Sigmoid colon (tissue), 7 donors: ENCODE measurements around the gene MYORG. TPM values are rescaled to one million over a fixed set of nuclear protein-coding genes. Genes with fewer than 3 reads are reported as not detected.

Experiments
- DNase-seq: peaks from one replicate; pipeline ENCODE4 v3.0.0-alpha.2; 2019
- H3K27ac ChIP-seq, 4 donors: fragments of 200-600 bp; sonication (generic); one replicate each; pipeline ENCODE4 v1.5.1; 2016 to 2019; ENCODE audit warnings: mild to moderate bottlenecking in 1 of 4
- H3K27me3 ChIP-seq, 3 donors: fragments of 200-600 bp; sonication (generic); one replicate each; pipeline ENCODE4 v1.5.1; 2019; ENCODE audit warnings: mild to moderate bottlenecking in 1 of 3
- H3K36me3 ChIP-seq, 4 donors: fragments of 200-600 bp; sonication (generic); one replicate each; pipeline ENCODE4 v1.5.1; 2016 to 2019
- H3K4me1 ChIP-seq, 4 donors: fragments of 200-600 bp; sonication (generic); one replicate each; pipeline ENCODE4 v1.5.1; 2017 to 2019
- H3K4me3 ChIP-seq, 4 donors: fragments of 200-600 bp; sonication (generic); one replicate each; pipeline ENCODE4 v1.5.1; 2017 to 2019; ENCODE audit warnings: mild to moderate bottlenecking in 2 of 4, moderate library complexity in 1 of 4
- H3K9me3 ChIP-seq, 4 donors: fragments of 200-600 bp in 3 of 4; sonication (generic) in 3 of 4; one replicate each; pipeline versions ENCODE4 v1.5.1 to v1.6.1; 2013 to 2019
- CTCF ChIP-seq, 4 experiments: fragments of 450-650 bp in 3 of 4; fragments of 200-600 bp in 1 of 4; IDR thresholded peaks; one replicate each; pipeline ENCODE4 v1.5.1; 2016 to 2019; ENCODE audit warnings: antibody characterized with exemption in 4 of 4, mild to moderate bottlenecking in 3 of 4, moderate library complexity in 2 of 4
- EP300 ChIP-seq, 4 donors: sonication (generic); formaldehyde crosslinking; IDR thresholded peaks; one replicate each; pipeline ENCODE4 v1.6.1; 2017; ENCODE audit warnings: antibody characterized with exemption in 4 of 4
- POLR2A ChIP-seq, 2 donors: fragments of 450-650 bp; IDR thresholded peaks; one replicate each; pipeline ENCODE4 v1.6.1; 2016; ENCODE audit warnings: antibody characterized with exemption in 2 of 2, mild to moderate bottlenecking in 2 of 2, moderate library complexity in 2 of 2
- POLR2AphosphoS5 ChIP-seq, 4 donors: sonication (generic); formaldehyde crosslinking; IDR thresholded peaks; one replicate each; pipeline ENCODE4 v1.6.1; 2017; ENCODE audit warnings: antibody characterized with exemption in 4 of 4
- WGBS, 2 donors: extraction: QIAGEN DNeasy Blood & Tissue Kit; methylation state at CpG; one replicate each; pipeline ENCODE4 v1.1.7; 2013; 5-methylcytosine and 5-hydroxymethylcytosine counted together
- intact Hi-C: fragments of 100-400 bp; cut with DNase I; formaldehyde crosslinking; loops from one replicate; pipeline ENCODE4 v1.15.1; 2023
- polyA plus RNA-seq, 3 donors: library from polyadenylated mRNA; stranded (reverse); fragments of 200-250 nt; gene quantifications; one replicate each; pipeline ENCODE4 v1.2.3, GENCODE V29; 2013
- total RNA-seq, 4 donors: library from RNA; depleted of rRNA; stranded (reverse); fragments of >200 nt; gene quantifications; one replicate each; pipeline ENCODE4 v1.1.0, GENCODE V29; 2016
- donor health status: healthy with polysubstance abuse.
- donor health status: Bipolar disorder and iron deficiency.
- donor health status: healthy.

Gene MYORG
- total and polyA plus RNA-seq, 7 donors = 3.0 to 23.5 (median 18.5) TPM

DNA sequence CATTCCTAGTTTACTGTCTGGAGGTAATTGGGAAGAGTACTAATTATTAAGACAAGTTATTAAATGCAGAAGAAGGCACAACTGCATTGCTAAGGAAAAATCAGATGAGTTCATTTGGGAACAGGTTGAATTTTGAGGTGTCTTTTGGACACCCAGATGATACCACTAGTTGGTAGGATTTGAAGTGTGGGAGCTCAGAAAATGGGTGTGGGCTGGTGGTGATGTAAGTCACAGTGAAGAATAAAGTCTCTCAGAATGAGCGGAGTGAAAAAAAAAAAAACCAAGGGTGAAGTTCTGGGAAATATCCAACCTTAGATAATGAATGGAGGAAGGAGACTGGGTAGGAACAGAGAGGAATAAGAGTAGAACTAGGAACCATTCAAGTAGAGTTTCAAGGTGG, 35.6 kb upstream of the MYORG start:
- Histone ChIP-seq H3K27me3 (no peaks in the 10 kb centered on the region), H3K4me3 (no peak overlapping the region), H3K9me3 (no peaks in the 10 kb centered on the region), H3K36me3 (no peaks in the 10 kb centered on the region), H3K4me1 (no peaks in the 10 kb centered on the region), H3K27ac (no peak overlapping the region)
- TF ChIP-seq POLR2A (IDR thresholded peaks at IDR 0.05) = no peak
- no peak for TF ChIP-seq EP300 (IDR thresholded peaks at IDR 0.05)
- TF ChIP-seq CTCF (IDR thresholded peaks at IDR 0.05) = no peak
- TF ChIP-seq POLR2AphosphoS5 (IDR thresholded peaks at IDR 0.05) = no peak
- intact Hi-C loops = no loop called here
- DNase-seq = no peak
- 48 to 50% methylated on average over 1 of the region's 1 CpG for WGBS, 2 donors

- 88 to 92% methylated on average over 2 of the region's 2 CpGs for WGBS, 2 donors
- TF ChIP-seq POLR2A (IDR thresholded peaks at IDR 0.05) (no peak), CTCF (IDR thresholded peaks at IDR 0.05) (no peak), POLR2AphosphoS5 (IDR thresholded peaks at IDR 0.05) (no peak), EP300 (IDR thresholded peaks at IDR 0.05) (no peak)
- Histone ChIP-seq H3K27ac (no peak overlapping the region), H3K36me3 (peaks cover 0 to 17% (median 0%) of the 10 kb centered on the region in 4 donors), H3K4me1 (no peaks in the 10 kb centered on the region), H3K9me3 (no peaks in the 10 kb centered on the region), H3K27me3 (no peaks in the 10 kb centered on the region), H3K4me3 (no peak overlapping the region)
- DNase-seq = no peak
- intact Hi-C loops = no loop called here
Measured at GRCh38 chr9:34409154-34409553, 32.5 kb upstream of the MYORG start.

DNA sequence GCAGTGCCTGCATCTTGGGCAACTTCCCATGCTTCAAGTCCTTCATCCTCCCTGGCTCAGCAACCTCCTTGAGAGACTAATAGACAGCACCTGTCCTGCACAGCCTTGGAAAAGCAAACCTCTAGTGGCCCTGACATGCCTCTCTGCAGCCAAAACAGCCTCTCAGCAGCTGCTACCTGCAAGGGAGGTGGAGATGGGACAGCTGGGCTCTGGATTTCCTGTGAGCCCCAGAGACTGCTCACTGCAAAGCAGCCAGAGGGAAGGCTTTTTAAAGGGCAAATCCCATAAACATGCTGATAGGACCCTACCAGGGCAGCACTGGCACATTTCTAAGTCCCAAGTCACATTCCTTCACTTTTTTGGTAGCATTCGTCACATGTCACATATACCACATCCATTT, 31.5 kb upstream of the MYORG start:
- no peak for TF ChIP-seq POLR2A (IDR thresholded peaks at IDR 0.05)
- no peak for TF ChIP-seq CTCF (IDR thresholded peaks at IDR 0.05)
- no peak for TF ChIP-seq EP300 (IDR thresholded peaks at IDR 0.05)
- TF ChIP-seq POLR2AphosphoS5 (IDR thresholded peaks at IDR 0.05) = no peak
- H3K27me3 ChIP-seq = no peaks in the 10 kb centered on the region
- intact Hi-C loops = no loop called here
- H3K9me3 ChIP-seq = no peaks in the 10 kb centered on the region
- no peak overlapping the region for H3K27ac ChIP-seq
- 97 to 99% methylated on average over 1 of the region's 1 CpG for WGBS, 2 donors
- peaks cover 0 to 23% (median 0%) of the 10 kb centered on the region in 4 donors for H3K36me3 ChIP-seq
- DNase-seq = no peak
- no peak overlapping the region for H3K4me3 ChIP-seq
- peaks cover 0 to 3% (median 0%) of the 10 kb centered on the region in 4 donors for H3K4me1 ChIP-seq

- 72 to 89% methylated on average over 1 of the region's 1 CpG for WGBS, 2 donors
- no peak for DNase-seq
- Histone ChIP-seq H3K4me1 (peaks cover 0 to 3% (median 0%) of the 10 kb centered on the region in 4 donors), H3K27ac (no peak overlapping the region), H3K36me3 (peaks cover 0 to 43% (median 12%) of the 10 kb centered on the region in 4 donors), H3K27me3 (no peaks in the 10 kb centered on the region), H3K9me3 (no peaks in the 10 kb centered on the region), H3K4me3 (no peak overlapping the region)
- intact Hi-C loops = no loop called here
- TF ChIP-seq EP300 (IDR thresholded peaks at IDR 0.05) (no peak), CTCF (IDR thresholded peaks at IDR 0.05) (no peak), POLR2AphosphoS5 (IDR thresholded peaks at IDR 0.05) (no peak), POLR2A (IDR thresholded peaks at IDR 0.05) (no peak)
Measured at GRCh38 chr9:34406219-34406618, 29.5 kb upstream of the MYORG start.

DNA sequence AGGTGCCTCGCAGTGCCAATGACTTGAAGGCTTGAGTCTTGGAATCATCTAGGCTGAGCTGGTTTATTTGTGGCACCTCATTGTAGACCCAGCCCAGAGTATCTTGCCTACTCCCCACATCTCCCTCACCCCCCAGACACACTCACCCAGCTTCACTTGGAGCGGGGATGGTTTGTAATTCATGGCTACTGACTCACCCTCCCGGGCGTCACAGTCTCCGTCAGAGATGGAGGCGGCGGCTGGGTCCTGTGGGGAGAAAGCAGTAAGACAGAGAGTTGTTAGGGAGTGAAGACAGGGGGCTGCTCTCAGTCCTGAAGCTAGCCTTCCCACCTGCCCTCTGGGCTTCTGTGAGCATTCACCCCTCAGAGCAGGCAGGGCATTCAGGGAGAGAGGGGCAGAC, 29.0 kb upstream of the MYORG start:
- no peaks in the 10 kb centered on the region for H3K27me3 ChIP-seq
- no peak overlapping the region for H3K4me3 ChIP-seq
- peaks cover 0 to 3% (median 0%) of the 10 kb centered on the region in 4 donors for H3K4me1 ChIP-seq
- 93 to 94% methylated on average over 7 of the region's 7 CpGs for WGBS, 2 donors
- H3K36me3 ChIP-seq = peaks cover 0 to 48% (median 16%) of the 10 kb centered on the region in 4 donors
- no peak overlapping the region for H3K27ac ChIP-seq
- H3K9me3 ChIP-seq = no peaks in the 10 kb centered on the region
- no peak for DNase-seq
- TF ChIP-seq POLR2A (IDR thresholded peaks at IDR 0.05) (no peak), CTCF (IDR thresholded peaks at IDR 0.05) (no peak), POLR2AphosphoS5 (IDR thresholded peaks at IDR 0.05) (no peak), EP300 (IDR thresholded peaks at IDR 0.05) (no peak)
- intact Hi-C loops = loop anchor here (2.0 kb wide), 1 partner anchor 95 kb away; no protein-coding TSS in a partner anchor
